GM12878 (cell line): ENCODE results near the gene SNU13.

Experiments used
- CEBPZ ChIP-seq: fragments of 150-350 bp; IDR thresholded peaks from 2 replicates; pipeline ENCODE4 v1.6.1; 2016; ENCODE audit warnings: low read depth, low read length
- CTCF ChIP-seq, 3 experiments: IDR thresholded peaks in 2 of 3; conservative IDR thresholded peaks in 1 of 3; 2 replicates each; pipeline ENCODE4 v1.5.1; 2011; ENCODE audit warnings: low read depth in 3 of 3, low read length in 3 of 3, mild to moderate bottlenecking in 3 of 3, control low read depth in 2 of 3, moderate library complexity in 2 of 3, inconsistent platforms in 1 of 3, mixed read lengths in 1 of 3; ENCODE audit not compliant: control insufficient read depth in 2 of 3, insufficient read depth in 1 of 3; ENCODE audit errors: extremely low read depth in 1 of 3
- EP300 ChIP-seq, 2 experiments: fragments of 150-350 bp in 1 of 2; IDR thresholded peaks; 2 replicates each; pipeline ENCODE4 v1.6.1; 2011 to 2012; ENCODE audit warnings: low read depth in 2 of 2, low read length in 2 of 2, borderline replicate concordance in 1 of 2, improper control_type of control experiment in 1 of 2, inconsistent platforms in 1 of 2; ENCODE audit not compliant: control insufficient read depth in 1 of 2
- EZH2 ChIP-seq: IDR thresholded peaks from 2 replicates; pipeline ENCODE4 v1.6.1; 2012; ENCODE audit warnings: low read depth, mild to moderate bottlenecking, control low read depth, inconsistent platforms, low read length, borderline replicate concordance; ENCODE audit not compliant: control insufficient read depth
- JUNB ChIP-seq: IDR thresholded peaks from 2 replicates; pipeline ENCODE4 v1.6.1; 2016; ENCODE audit warnings: antibody characterized with exemption, mild to moderate bottlenecking
- KAT2A ChIP-seq: conservative IDR thresholded peaks from 2 replicates; pipeline ENCODE4 v1.6.1; 2011; ENCODE audit warnings: low read depth, low read length; ENCODE audit not compliant: control insufficient read depth
- RB1 ChIP-seq: fragments of 450-650 bp; formaldehyde crosslinking; IDR thresholded peaks from 2 replicates; pipeline ENCODE4 v1.6.1; 2017; ENCODE audit warnings: mild to moderate bottlenecking, borderline replicate concordance
- SRF ChIP-seq, 2 experiments: IDR thresholded peaks; 2 replicates each; pipeline ENCODE4 v1.6.1; 2011; ENCODE audit warnings: low read depth in 2 of 2, low read length in 2 of 2, mild to moderate bottlenecking in 1 of 2, moderate library complexity in 1 of 2
- TARDBP ChIP-seq: IDR thresholded peaks from 2 replicates; pipeline ENCODE4 v1.6.1; 2016; ENCODE audit warnings: borderline replicate concordance
- ZNF274 ChIP-seq: IDR thresholded peaks from one replicate; pipeline ENCODE4 v1.8.0; 2011; ENCODE audit not compliant: insufficient read length, insufficient read depth

GRCh38 chr22:41688365-41689211 lies at the start of gene SNU13:
- TF ChIP-seq EP300 (IDR thresholded peaks at IDR 0.05; ENCODE audit: borderline replicate concordance in 1 of 2, control insufficient read depth in 1 of 2, low read depth in 2 of 2, low read length in 2 of 2) (peak in 1 of 2 experiments; percentile 36; a peak in 1 of 4 replicates), EZH2 (no peak), SRF (IDR thresholded peaks at IDR 0.05; ENCODE audit: low read depth in 2 of 2, low read length in 2 of 2) (0 out of 4 replicates have a peak, but pooled peaks of 1 of the 2 experiments have one; percentile 3), TARDBP (no peak), KAT2A (no peak), CEBPZ (no peak), RB1 (peak; percentile 84), CTCF (IDR thresholded peaks at IDR 0.05 in 2 of 3, conservative IDR thresholded peaks at IDR 0.05 in 1 of 3; ENCODE audit: control insufficient read depth in 2 of 3, extremely low read depth in 1 of 3, insufficient read depth in 1 of 3, low read depth in 3 of 3, low read length in 3 of 3) (no peak), ZNF274 (no peak), JUNB (no peak)
